ENCODE data around the gene MICB. TPM values are rescaled to one million over a fixed set of nuclear protein-coding genes. Genes with fewer than 3 reads are reported as not detected.

The MICB gene
- total and polyA plus RNA-seq, 2 of the 8 experiments (the other 6 are each of a cell fraction or from before 2014, with no cell fraction given) = 16.2 to 25.3 TPM

GRCh38 chr6:31556307-31556706, 58.4 kb downstream of the MICB start (continued):
- TF ChIP-seq ATF2 (IDR thresholded peaks at IDR 0.05; ENCODE audit: low read length) (no peak), CHD1 (IDR thresholded peaks at IDR 0.05; ENCODE audit: low read depth, low read length) (no peak), BACH1 (IDR thresholded peaks at IDR 0.05; ENCODE audit: low read length) (no peak), TAF7 (optimal IDR thresholded peaks at IDR 0.05; ENCODE audit: borderline replicate concordance, low read depth, low read length) (no peak), SP2 (IDR thresholded peaks at IDR 0.05; ENCODE audit: low read length) (no peak), SAP30 (IDR thresholded peaks at IDR 0.05; ENCODE audit: insufficient read depth, insufficient replicate concordance, low read length) (no peak)
